Measurements from ENCODE around the gene USH2A.

GRCh38 chr1:216293683-216294082 is 129.6 kb downstream of the USH2A start:
- TF ChIP-seq CTCF (IDR thresholded peaks at IDR 0.05), result no peak
- TF ChIP-seq EP300 (IDR thresholded peaks at IDR 0.05), result no peak

Data from tibial nerve (tissue), 4 donors.